ENCODE data around the gene TPP1.

TPP1 gene

DNA sequence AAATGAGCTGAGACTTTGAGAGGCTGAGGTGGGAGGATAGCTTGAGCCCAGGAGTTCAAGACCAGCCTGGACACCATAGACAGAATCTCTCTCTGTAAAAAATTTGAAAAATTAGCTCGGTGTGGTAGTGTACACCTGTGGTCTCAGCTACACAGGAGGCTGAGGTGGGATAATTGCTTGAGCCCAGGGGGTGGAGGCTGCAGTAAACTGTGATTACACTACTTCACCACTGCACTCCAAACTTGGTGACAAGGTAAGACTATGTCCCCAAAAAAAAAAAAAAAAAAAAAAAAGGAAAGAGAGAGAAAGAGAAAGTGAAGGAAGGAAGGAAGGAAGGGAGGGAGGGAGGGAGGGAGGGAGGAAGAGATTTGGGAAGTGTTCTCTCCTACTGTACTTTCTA lies 41.1 kb downstream of the TPP1 start:
- DNase-seq (ENCODE audit: low read depth), result no peak

DNA sequence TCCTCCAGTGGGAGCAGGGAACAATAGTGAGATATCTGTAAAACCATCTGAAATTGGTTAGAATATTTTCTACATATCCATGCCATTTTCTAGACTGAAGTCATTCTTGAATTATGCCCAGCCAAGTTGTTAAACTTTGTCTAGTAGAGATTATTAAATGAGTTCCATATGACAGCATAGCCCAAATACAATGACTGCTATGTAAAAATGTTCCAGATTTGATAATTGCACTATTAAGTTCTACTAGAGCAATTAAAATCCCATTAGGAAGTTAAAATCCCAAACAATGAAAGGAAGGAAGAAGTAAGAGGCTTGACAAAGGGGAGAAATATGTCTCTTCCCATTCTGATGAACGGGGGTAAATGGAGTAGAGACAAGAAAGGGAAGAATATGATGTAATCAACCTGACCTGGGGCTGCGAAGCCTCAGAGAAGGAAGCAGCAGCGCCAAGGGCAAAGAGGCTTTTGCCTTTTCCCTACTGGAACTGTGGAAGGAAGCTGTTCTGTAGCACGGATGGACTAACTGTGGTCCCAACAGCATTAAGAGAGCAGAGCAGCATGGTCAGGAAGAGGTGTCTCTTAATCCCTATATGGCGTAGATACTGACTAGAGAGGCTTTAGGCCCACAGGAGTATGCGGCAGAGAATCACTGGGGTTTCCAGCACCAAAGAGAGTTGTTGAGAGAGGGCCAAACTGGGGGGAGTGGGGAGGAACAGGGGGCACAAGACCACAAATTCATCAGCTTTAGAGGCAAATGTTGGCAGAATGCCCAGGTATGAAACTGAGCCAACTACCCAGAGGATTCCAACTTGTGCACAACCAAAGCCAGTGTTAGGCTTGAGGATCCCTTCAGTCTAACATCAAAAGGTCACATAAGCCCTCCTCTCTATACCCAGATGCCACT lies 42.5 kb downstream of the TPP1 start:
- TF ChIP-seq, protein P1, sequence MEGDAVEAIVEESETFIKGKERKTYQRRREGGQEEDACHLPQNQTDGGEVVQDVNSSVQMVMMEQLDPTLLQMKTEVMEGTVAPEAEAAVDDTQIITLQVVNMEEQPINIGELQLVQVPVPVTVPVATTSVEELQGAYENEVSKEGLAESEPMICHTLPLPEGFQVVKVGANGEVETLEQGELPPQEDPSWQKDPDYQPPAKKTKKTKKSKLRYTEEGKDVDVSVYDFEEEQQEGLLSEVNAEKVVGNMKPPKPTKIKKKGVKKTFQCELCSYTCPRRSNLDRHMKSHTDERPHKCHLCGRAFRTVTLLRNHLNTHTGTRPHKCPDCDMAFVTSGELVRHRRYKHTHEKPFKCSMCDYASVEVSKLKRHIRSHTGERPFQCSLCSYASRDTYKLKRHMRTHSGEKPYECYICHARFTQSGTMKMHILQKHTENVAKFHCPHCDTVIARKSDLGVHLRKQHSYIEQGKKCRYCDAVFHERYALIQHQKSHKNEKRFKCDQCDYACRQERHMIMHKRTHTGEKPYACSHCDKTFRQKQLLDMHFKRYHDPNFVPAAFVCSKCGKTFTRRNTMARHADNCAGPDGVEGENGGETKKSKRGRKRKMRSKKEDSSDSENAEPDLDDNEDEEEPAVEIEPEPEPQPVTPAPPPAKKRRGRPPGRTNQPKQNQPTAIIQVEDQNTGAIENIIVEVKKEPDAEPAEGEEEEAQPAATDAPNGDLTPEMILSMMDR (IDR thresholded peaks at IDR 0.05; ENCODE audit: low read length, missing control alignments), result no peak
- DNase-seq (ENCODE audit: low read depth), result peak; percentile 77
- no peak overlapping the region for H3K4me3 ChIP-seq (replicated peaks; ENCODE audit: low read depth, low read length)

More for the DNA sequence above, 41.1 kb downstream of the TPP1 start:
- TF ChIP-seq, protein P1 (IDR thresholded peaks at IDR 0.05; ENCODE audit: low read length, missing control alignments), result no peak
- no peak overlapping the region for H3K4me3 ChIP-seq (replicated peaks; ENCODE audit: low read depth, low read length)

DNA sequence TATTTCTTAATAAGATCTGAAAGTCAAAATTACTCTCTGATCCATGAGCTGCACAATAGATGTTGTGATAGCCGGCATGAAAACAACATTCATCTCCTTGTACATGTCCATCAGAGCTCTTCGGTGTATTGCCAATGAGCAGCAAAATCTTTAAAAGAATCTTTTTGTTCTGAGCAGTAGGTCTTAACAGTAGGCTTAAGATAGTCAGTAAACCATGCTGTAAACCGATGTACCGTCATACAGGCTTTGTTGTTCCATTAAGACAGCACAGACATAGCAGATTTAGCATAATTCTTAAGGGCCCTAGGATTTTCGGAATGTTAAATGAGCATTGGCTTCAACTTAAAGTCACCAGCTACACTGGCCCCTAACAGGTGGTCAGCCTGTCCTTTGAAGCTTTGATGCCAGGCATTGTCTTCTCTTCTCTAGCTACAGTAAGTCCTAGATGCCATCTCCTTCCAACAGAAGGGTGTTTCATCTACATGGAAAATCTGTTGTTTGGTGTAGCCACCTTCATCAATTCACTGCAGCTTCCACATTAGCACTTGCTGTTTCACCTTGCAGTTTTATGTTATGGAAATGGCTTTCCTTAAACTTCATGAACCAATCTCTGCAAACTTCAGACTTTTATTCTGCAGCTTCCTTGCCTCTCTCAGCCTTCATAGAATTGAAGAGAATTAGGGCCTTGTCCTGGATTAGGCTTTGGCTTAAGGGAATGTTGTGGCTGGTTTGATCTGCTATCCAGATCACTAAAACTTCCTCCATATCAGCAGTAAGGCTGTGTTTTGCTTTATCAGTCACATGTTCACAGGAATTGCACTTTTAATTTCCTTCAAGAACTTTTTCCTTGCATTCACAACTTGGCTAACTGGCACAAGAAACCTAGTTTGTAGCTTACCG lies 44.2 kb downstream of the TPP1 start:
- no peak for DNase-seq (ENCODE audit: low read depth)

DNA sequence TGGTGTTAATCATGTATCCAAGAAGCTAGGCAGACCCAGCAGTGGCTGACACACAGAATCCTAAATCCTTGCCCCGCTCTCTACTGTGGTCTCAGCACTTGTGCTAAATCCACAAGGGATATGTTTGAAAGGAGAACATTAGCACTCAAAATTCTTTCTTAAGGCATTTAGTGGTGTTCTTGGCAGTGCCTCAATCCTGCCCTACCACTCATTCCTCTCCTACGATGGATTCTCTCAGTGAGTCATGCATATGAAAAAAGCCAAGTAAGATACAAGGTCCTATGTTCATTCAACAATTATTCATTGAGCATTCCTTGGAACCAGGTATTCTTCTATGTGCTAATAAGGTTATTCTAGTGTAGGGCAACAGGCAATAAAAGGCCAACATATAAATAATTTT lies 47.0 kb downstream of the TPP1 start:
- peak; percentile 80 for DNase-seq (ENCODE audit: low read depth)
- no peak overlapping the region for H3K4me3 ChIP-seq (replicated peaks; ENCODE audit: low read depth, low read length)
- TF ChIP-seq, protein P1 (IDR thresholded peaks at IDR 0.05; ENCODE audit: low read length, missing control alignments), result no peak

More for the DNA sequence above, 44.2 kb downstream of the TPP1 start:
- H3K4me3 ChIP-seq (replicated peaks; ENCODE audit: low read depth, low read length), result no peak overlapping the region
- TF ChIP-seq, protein P1 (IDR thresholded peaks at IDR 0.05; ENCODE audit: low read length, missing control alignments), result no peak

DNA sequence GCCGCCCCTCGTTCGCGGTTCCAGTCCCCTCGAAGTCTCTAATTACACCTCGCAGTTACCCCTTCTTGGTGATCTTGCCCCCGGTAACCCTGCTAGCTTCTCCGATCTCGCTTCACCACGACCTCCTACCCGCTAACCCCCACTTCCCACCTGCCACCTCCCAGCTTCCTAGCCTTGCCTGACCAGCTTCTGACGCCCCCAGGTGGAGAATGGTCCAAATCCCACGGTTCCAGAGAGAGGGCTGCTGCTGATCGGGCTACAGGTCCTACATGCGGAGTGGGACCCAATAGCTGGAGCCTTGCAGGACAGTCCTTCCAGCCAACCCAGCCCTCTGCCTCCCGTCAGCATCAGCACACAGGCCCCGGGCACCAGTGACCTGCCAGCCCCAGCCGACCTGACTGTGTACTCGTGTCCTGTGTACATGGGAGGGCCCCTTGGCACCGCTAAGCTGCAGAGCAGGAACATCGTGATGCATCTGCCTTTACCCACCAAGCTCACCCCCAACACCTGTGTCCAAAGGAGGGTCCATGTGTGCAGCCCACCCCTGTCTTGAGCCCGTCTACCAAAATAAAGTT lies 47.7 kb downstream of the TPP1 start:
- TF ChIP-seq, protein P1 (IDR thresholded peaks at IDR 0.05; ENCODE audit: low read length, missing control alignments), result no peak
- no peak for DNase-seq (ENCODE audit: low read depth)
- H3K4me3 ChIP-seq (replicated peaks; ENCODE audit: low read depth, low read length), result no peak overlapping the region

DNA sequence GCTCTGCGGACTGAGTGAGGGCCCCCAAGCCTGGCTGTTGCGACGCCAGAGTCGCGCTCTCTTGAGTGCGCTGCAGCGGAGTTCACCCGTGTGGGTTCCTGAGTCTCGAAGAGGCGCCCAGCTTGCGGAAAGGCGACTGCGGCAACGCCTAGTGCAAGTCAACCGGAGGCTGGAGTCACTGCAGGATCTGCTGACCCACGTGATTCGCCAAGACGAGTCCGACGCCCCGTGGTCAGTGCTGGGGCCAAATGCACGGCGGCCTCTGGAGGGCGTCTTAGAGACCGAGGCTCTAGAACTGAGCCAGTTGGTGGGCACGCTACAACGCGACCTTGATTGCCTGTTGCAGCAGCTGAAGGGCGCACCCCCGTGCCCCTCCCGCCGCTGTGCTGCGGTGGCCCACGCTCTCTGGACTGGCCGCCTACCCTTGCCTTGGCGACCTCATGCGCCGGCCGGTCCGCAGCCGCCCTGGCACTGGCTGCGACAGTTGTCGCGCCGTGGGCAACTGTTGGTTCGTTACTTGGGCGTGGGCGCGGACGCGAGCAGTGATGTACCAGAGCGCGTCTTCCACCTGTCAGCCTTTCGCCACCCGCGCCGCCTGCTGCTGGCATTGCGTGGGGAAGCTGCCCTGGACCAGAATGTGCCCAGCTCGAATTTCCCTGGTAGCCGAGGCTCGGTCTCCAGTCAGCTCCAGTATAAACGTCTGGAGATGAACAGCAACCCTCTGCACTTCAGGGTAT lies 48.4 kb downstream of the TPP1 start:
- TF ChIP-seq, protein P1 (IDR thresholded peaks at IDR 0.05; ENCODE audit: low read length, missing control alignments), result no peak
- DNase-seq (ENCODE audit: low read depth), result no peak
- no peak overlapping the region for H3K4me3 ChIP-seq (replicated peaks; ENCODE audit: low read depth, low read length)

All from fibroblast of pulmonary artery (primary cell).